OCI-LY7 (cell line): ENCODE results near the gene SELENOI. TPM values are rescaled to one million over a fixed set of nuclear protein-coding genes. Genes with fewer than 3 reads are reported as not detected.

Experiments used
- BruUV-seq: library from RNA; stranded (reverse); fragments of 400-500 nt; replicated peaks from 2 replicates; lab custom pipeline; 2021; lab: Mats Ljungman, UMichigan
- CTCF ChIA-PET: fragments of 300-600 bp; sonication (Branson Sonifier 250); formaldehyde crosslinking; loops from one replicate; lab custom pipeline; 2022; ENCODE audit warnings: antibody characterized with exemption; ENCODE audit not compliant: unreplicated experiment; lab: Charles Lee
- POLR2A ChIA-PET: fragments of 300-600 bp; sonication (Branson Sonifier 250); formaldehyde crosslinking; loops from one replicate; lab custom pipeline; 2022; ENCODE audit warnings: antibody characterized with exemption; lab: Charles Lee
- DNase-seq: peaks from one replicate; pipeline ENCODE4 v3.0.0-alpha.2; 2015; ENCODE audit warnings: low spot score
- H2AFZ ChIP-seq: fragments of 200-600 bp; sonication (generic), shearing (Covaris generic); 2 replicates; pipeline ENCODE4 v1.6.1; 2014; ENCODE audit warnings: mild to moderate bottlenecking, antibody characterized with exemption, low read length, moderate library complexity
- H3K27ac ChIP-seq: fragments of 200-600 bp; sonication (generic); 2 replicates; pipeline ENCODE4 v1.5.1; 2014; ENCODE audit warnings: mixed run types, low read depth, mild to moderate bottlenecking, moderate library complexity, low read length, inconsistent platforms; ENCODE audit not compliant: poor library complexity, severe bottlenecking
- H3K36me3 ChIP-seq: fragments of 200-600 bp; sonication (generic); 2 replicates; pipeline ENCODE4 v1.6.1; 2014; ENCODE audit warnings: mild to moderate bottlenecking, antibody characterized with exemption, low read length, moderate library complexity, mixed read lengths; ENCODE audit not compliant: insufficient read depth
- H3K4me1 ChIP-seq: fragments of 200-600 bp; sonication (generic); 2 replicates; pipeline ENCODE4 v1.5.1; 2014; ENCODE audit warnings: mild to moderate bottlenecking, low read length; ENCODE audit not compliant: insufficient read depth, poor library complexity, severe bottlenecking
- H3K4me2 ChIP-seq: fragments of 200-600 bp; sonication (generic); 2 replicates; pipeline ENCODE4 v1.6.1; 2014; ENCODE audit warnings: mild to moderate bottlenecking, low read length
- H3K4me3 ChIP-seq: fragments of 200-600 bp; sonication (generic); 2 replicates; pipeline ENCODE4 v1.5.1; 2014; ENCODE audit warnings: mild to moderate bottlenecking, low read depth, low read length; ENCODE audit not compliant: poor library complexity, severe bottlenecking
- H3K79me2 ChIP-seq: fragments of 200-600 bp; sonication (generic); 2 replicates; pipeline ENCODE4 v1.6.1; 2016; ENCODE audit warnings: low read depth, mild to moderate bottlenecking, low read length, moderate library complexity, mixed read lengths; ENCODE audit not compliant: insufficient read depth
- H3K9me2 ChIP-seq: fragments of 200-600 bp; sonication (generic); 2 replicates; pipeline ENCODE4 v1.6.1; 2016; ENCODE audit warnings: mild to moderate bottlenecking, low read length, mixed read lengths; ENCODE audit not compliant: insufficient read depth
- H3K9me3 ChIP-seq: fragments of 200-600 bp; sonication (generic); 2 replicates; pipeline ENCODE4 v1.6.1; 2014; ENCODE audit warnings: mild to moderate bottlenecking, mixed run types, low read length, mixed read lengths
- H4K20me1 ChIP-seq: fragments of 200-600 bp; sonication (generic); 2 replicates; pipeline ENCODE4 v1.6.1; 2014; ENCODE audit warnings: mild to moderate bottlenecking, antibody characterized with exemption, low read length, moderate library complexity, mixed read lengths; ENCODE audit not compliant: insufficient read depth
- CTCF ChIP-seq: fragments of 200-600 bp; sonication (generic); conservative IDR thresholded peaks from 2 replicates; pipeline ENCODE4 v1.5.1; 2014; ENCODE audit warnings: mild to moderate bottlenecking, antibody characterized with exemption, low read length, moderate library complexity, mixed read lengths
- EZH2phosphoT487 ChIP-seq: fragments of 200-600 bp; sonication (generic); IDR thresholded peaks from 2 replicates; pipeline ENCODE4 v1.6.1; 2018; ENCODE audit warnings: low read depth, borderline replicate concordance, mild to moderate bottlenecking, mixed run types, antibody characterized with exemption, low read length, moderate library complexity, mixed read lengths
- intact Hi-C: fragments of 100-400 bp; cut with micrococcal nuclease; formaldehyde crosslinking; loops from one replicate; pipeline ENCODE4 v1.10.0; 2022; ENCODE audit not compliant: unreplicated experiment
- total RNA-seq, 2 experiments: library from RNA; depleted of rRNA in 1 of 2; stranded (reverse); fragments of >200 nt in 1 of 2; shearing (Covaris generic) in 1 of 2; gene quantifications; 2 replicates each; pipeline ENCODE4 v1.2.3, GENCODE V29; 2014 to 2022

The SELENOI gene
- total RNA-seq, 2 experiments from 2014 or later, result 29.0 to 53.1 TPM

GRCh38 chr2:26414311-26414710 lies 68.4 kb downstream of the SELENOI start:
- Histone ChIP-seq H3K27ac (no peak overlapping the region), H2AFZ (no peak overlapping the region), H3K4me1 (no peaks in the 10 kb centered on the region), H3K9me2 (no peaks in the 10 kb centered on the region), H3K36me3 (no peaks in the 10 kb centered on the region), H3K4me3 (no peak overlapping the region), H4K20me1 (no peaks in the 10 kb centered on the region; the same call in 1 of the 2 replicates), H3K9me3 (no peaks in the 10 kb centered on the region), H3K4me2 (no peak overlapping the region), H3K79me2 (no peaks in the 10 kb centered on the region)
- DNase-seq, result no peak
- CTCF ChIA-PET, result no interaction called here
- no peak for TF ChIP-seq CTCF
- no peak for TF ChIP-seq EZH2phosphoT487
- POLR2A ChIA-PET, result interaction anchor here (1.2 kb wide), 1 partner anchor 245 kb away, joined by 3 read pairs; no protein-coding TSS in a partner anchor
- BruUV-seq, result no TSS peak
- intact Hi-C loops, result no loop called here

- H3K4me1 ChIP-seq, result no peaks in the 10 kb centered on the region
- H3K9me2 ChIP-seq, result no peaks in the 10 kb centered on the region
- no peak overlapping the region for H3K27ac ChIP-seq
- no peak overlapping the region for H2AFZ ChIP-seq
- DNase-seq, result no peak
- intact Hi-C loops, result no loop called here
- H3K9me3 ChIP-seq, result no peaks in the 10 kb centered on the region
- H3K79me2 ChIP-seq, result no peaks in the 10 kb centered on the region
- TF ChIP-seq CTCF, result no peak
- no peak for TF ChIP-seq EZH2phosphoT487
- no peaks in the 10 kb centered on the region for H3K36me3 ChIP-seq
- CTCF ChIA-PET, result no interaction called here
- H3K4me3 ChIP-seq, result no peak overlapping the region
- no TSS peak for BruUV-seq
- H3K4me2 ChIP-seq, result no peak overlapping the region
- H4K20me1 ChIP-seq, result no peaks in the 10 kb centered on the region
- POLR2A ChIA-PET, result interaction anchor here (1.6 kb wide), 1 partner anchor 11 kb away, joined by 16 read pairs; no protein-coding TSS in a partner anchor
These were observed 76.0 kb downstream of the SELENOI start for GRCh38 chr2:26421961-26422360.

GRCh38 chr2:26422947-26423629 lies 77.1 kb downstream of the SELENOI start:
- H3K4me1 ChIP-seq, result no peaks in the 10 kb centered on the region
- no peak overlapping the region for H2AFZ ChIP-seq
- H4K20me1 ChIP-seq, result no peaks in the 10 kb centered on the region
- H3K9me2 ChIP-seq, result no peaks in the 10 kb centered on the region
- H3K9me3 ChIP-seq, result no peaks in the 10 kb centered on the region
- intact Hi-C loops, result no loop called here
- no peaks in the 10 kb centered on the region for H3K36me3 ChIP-seq
- no peaks in the 10 kb centered on the region for H3K79me2 ChIP-seq
- no peak overlapping the region for H3K4me2 ChIP-seq
- CTCF ChIA-PET, result no interaction called here
- no peak for DNase-seq
- no TSS peak for BruUV-seq
- POLR2A ChIA-PET, result interaction anchor here (0.6 kb wide), 2 partner anchors 26 to 824 kb away, joined by 3 read pairs; no protein-coding TSS in a partner anchor
- TF ChIP-seq EZH2phosphoT487 (no peak), CTCF (no peak)
- H3K4me3 ChIP-seq, result no peak overlapping the region
- H3K27ac ChIP-seq, result no peak overlapping the region
